IMR-90 (cell line): Measurements from ENCODE around the gene GFRA4. TPM values are rescaled to one million over a fixed set of nuclear protein-coding genes. Genes with fewer than 3 reads are reported as not detected.

Experiments used
- ATAC-seq: fragments of 200-7000 bp; cut with Tn5 transposase; 2 replicates; pipeline ENCODE4 v1.9.1; 2020; ENCODE audit warnings: low read depth, mild to moderate bottlenecking, moderate library complexity
- BruUV-seq: library from RNA; stranded (reverse); fragments of 400-500 nt; replicated peaks from 2 replicates; lab custom pipeline; 2021; lab: Mats Ljungman, UMichigan
- CTCF ChIA-PET: fragments of 300-600 bp; formaldehyde crosslinking; extraction: SDS; loops from one replicate; lab custom pipeline; 2021; ENCODE audit warnings: antibody characterized with exemption; lab: Yijun Ruan, JAX
- POLR2A ChIA-PET: fragments of 300-600 bp; sonication (Branson Sonifier 250); formaldehyde crosslinking; loops from one replicate; lab custom pipeline; 2022; ENCODE audit warnings: antibody characterized with exemption; ENCODE audit not compliant: unreplicated experiment; lab: Charles Lee
- DNase-seq: peaks from one replicate; pipeline ENCODE4 v3.0.0; 2013
- H2AFZ ChIP-seq: replicated peaks from 2 replicates; pipeline ENCODE3; 2013; ENCODE audit warnings: low read length, mild to moderate bottlenecking; ENCODE audit not compliant: poor library complexity
- H2AK5ac ChIP-seq: 2 replicates; pipeline ENCODE4 v1.6.1; 2013; ENCODE audit warnings: low read depth, low read length, inconsistent platforms
- H2AK9ac ChIP-seq: replicated peaks from 2 replicates; pipeline ENCODE3; 2013; ENCODE audit warnings: mild to moderate bottlenecking, low read depth, low read length, moderate library complexity; ENCODE audit not compliant: poor library complexity
- H2BK120ac ChIP-seq: 2 replicates; pipeline ENCODE4 v1.6.1; 2013; ENCODE audit warnings: low read depth, low read length, inconsistent platforms
- H2BK15ac ChIP-seq: 3 replicates; pipeline ENCODE4 v1.6.1; 2013; ENCODE audit warnings: low read depth, low read length, inconsistent platforms
- H2BK20ac ChIP-seq: 2 replicates; pipeline ENCODE4 v1.6.1; 2013; ENCODE audit warnings: low read depth, mild to moderate bottlenecking, inconsistent platforms, low read length, moderate library complexity
- H2BK5ac ChIP-seq: 2 replicates; pipeline ENCODE4 v1.6.1; 2013; ENCODE audit warnings: mild to moderate bottlenecking, low read depth, low read length, inconsistent platforms; ENCODE audit not compliant: poor library complexity, severe bottlenecking
- H3K14ac ChIP-seq: replicated peaks from 2 replicates; pipeline ENCODE4 v1.6.1; 2013; ENCODE audit warnings: low read depth, low read length, inconsistent platforms
- H3K18ac ChIP-seq: 2 replicates; pipeline ENCODE4 v1.6.1; 2013; ENCODE audit warnings: low read depth, low read length, control low read depth
- H3K23ac ChIP-seq: 2 replicates; pipeline ENCODE4 v1.6.1; 2013; ENCODE audit warnings: low read depth, low read length, inconsistent platforms
- H3K27ac ChIP-seq: 2 replicates; pipeline ENCODE4 v1.5.1; 2013; ENCODE audit warnings: mild to moderate bottlenecking, control low read depth, low read length; ENCODE audit not compliant: insufficient read depth
- H3K27me3 ChIP-seq: 2 replicates; pipeline ENCODE4 v1.6.1; 2013; ENCODE audit warnings: low read length; ENCODE audit not compliant: control insufficient read depth, insufficient read depth
- H3K36me3 ChIP-seq: 2 replicates; pipeline ENCODE4 v1.6.1; 2013; ENCODE audit warnings: low read length, mixed read lengths; ENCODE audit not compliant: control insufficient read depth, insufficient read depth
- H3K4ac ChIP-seq: 2 replicates; pipeline ENCODE4 v1.6.1; 2013; ENCODE audit warnings: low read depth, low read length, inconsistent platforms
- H3K4me1 ChIP-seq: 2 replicates; pipeline ENCODE4 v1.6.1; 2013; ENCODE audit warnings: low read length, mixed read lengths; ENCODE audit not compliant: control insufficient read depth, insufficient read depth
- H3K4me2 ChIP-seq: 2 replicates; pipeline ENCODE4 v1.6.1; 2013; ENCODE audit warnings: low read depth, mild to moderate bottlenecking, control low read depth, low read length, moderate library complexity
- H3K4me3 ChIP-seq: 2 replicates; pipeline ENCODE4 v1.5.1; 2013; ENCODE audit warnings: low read depth, mild to moderate bottlenecking, control low read depth, low read length, moderate library complexity; ENCODE audit not compliant: insufficient read depth
- H3K56ac ChIP-seq: 2 replicates; pipeline ENCODE4 v1.6.1; 2013; ENCODE audit warnings: low read length, inconsistent platforms; ENCODE audit not compliant: insufficient read depth; ENCODE audit errors: extremely low read depth
- H3K79me1 ChIP-seq, 2 experiments: 2 replicates each; pipeline ENCODE4 v1.6.1; 2013; ENCODE audit warnings: low read length in 2 of 2, inconsistent platforms in 1 of 2, low read depth in 1 of 2
- H3K9ac ChIP-seq: 2 replicates; pipeline ENCODE4 v1.6.1; 2013; ENCODE audit warnings: low read depth, low read length, control low read depth
- H3K9me1 ChIP-seq: 2 replicates; pipeline ENCODE4 v1.6.1; 2013; ENCODE audit warnings: low read length, inconsistent platforms; ENCODE audit not compliant: insufficient read depth
- H3K9me3 ChIP-seq: 2 replicates; pipeline ENCODE4 v1.6.1; 2013; ENCODE audit warnings: low read length; ENCODE audit not compliant: control insufficient read depth, insufficient read depth
- H4K20me1 ChIP-seq: 2 replicates; pipeline ENCODE4 v1.6.1; 2013; ENCODE audit warnings: low read length, inconsistent platforms; ENCODE audit not compliant: insufficient read depth
- H4K5ac ChIP-seq: 2 replicates; pipeline ENCODE4 v1.6.1; 2013; ENCODE audit warnings: mild to moderate bottlenecking, low read depth, low read length, control low read depth
- H4K8ac ChIP-seq, 2 experiments: 2 replicates each; pipeline ENCODE4 v1.6.1; 2013; ENCODE audit warnings: low read depth in 2 of 2, low read length in 2 of 2, control low read depth in 1 of 2, inconsistent platforms in 1 of 2
- H4K91ac ChIP-seq: 2 replicates; pipeline ENCODE4 v1.6.1; 2013; ENCODE audit warnings: low read depth, low read length, inconsistent platforms; ENCODE audit not compliant: insufficient read depth
- BHLHE40 ChIP-seq: fragments of 150-350 bp; IDR thresholded peaks from 2 replicates; pipeline ENCODE4 v1.6.1; 2016; ENCODE audit warnings: mild to moderate bottlenecking, low read depth, low read length
- CEBPB ChIP-seq: IDR thresholded peaks from 2 replicates; pipeline ENCODE4 v1.6.1; 2012; ENCODE audit warnings: low read depth, low read length, improper control_type of control experiment
- CHD1 ChIP-seq: IDR thresholded peaks from 2 replicates; pipeline ENCODE4 v1.6.1; 2012; ENCODE audit warnings: low read depth, low read length, improper control_type of control experiment
- NFE2L2 ChIP-seq: fragments of 150-350 bp; IDR thresholded peaks from 2 replicates; pipeline ENCODE4 v1.6.1; 2016; ENCODE audit warnings: low read depth, mild to moderate bottlenecking, low read length
- RAD21 ChIP-seq: IDR thresholded peaks from 2 replicates; pipeline ENCODE4 v1.6.1; 2012; ENCODE audit warnings: low read length, improper control_type of control experiment
- SMC3 ChIP-seq: fragments of 150-350 bp; IDR thresholded peaks from 2 replicates; pipeline ENCODE4 v1.6.1; 2016; ENCODE audit warnings: low read depth, mild to moderate bottlenecking, antibody characterized with exemption, low read length, moderate library complexity
- WGBS, 2 experiments: methylation state at CpG; one replicate each; pipeline versions ENCODE4 v1.1.5 to v1.1.7; 2013; ENCODE audit warnings: missing lambda C conversion rate in 2 of 2; ENCODE audit not compliant: insufficient read length in 1 of 2; ENCODE audit errors: extremely low coverage in 2 of 2; 5-methylcytosine and 5-hydroxymethylcytosine counted together
- dilution Hi-C: fragments of 300-500 bp; cut with HindIII; formaldehyde crosslinking; loops from one replicate; pipeline ENCODE4 v1.14.3; 2018; ENCODE audit warnings: low sequenced_read_pairs; ENCODE audit not compliant: unreplicated experiment
- in situ Hi-C: fragments of 300-500 bp; cut with MboI; formaldehyde crosslinking; loops from 3 replicates; pipeline ENCODE4 v1.14.3; 2019; ENCODE audit warnings: low sequenced_read_pairs, inconsistent platforms, mixed read lengths
- intact Hi-C: fragments of 100-400 bp; cut with micrococcal nuclease; formaldehyde crosslinking; loops from 2 replicates; pipeline ENCODE4 v1.10.0; 2022
- polyA plus RNA-seq, 3 experiments: library from polyadenylated mRNA; depleted of rRNA; stranded (reverse); fragments of >200 nt; gene quantifications; 2 replicates each; pipeline ENCODE4 v1.2.3, GENCODE V29; 2012; ENCODE audit warnings: low replicate concordance in 1 of 3
- total RNA-seq: library from RNA; depleted of rRNA; stranded (reverse); fragments of >200 nt; gene quantifications from 2 replicates; pipeline ENCODE4 v1.2.3, GENCODE V29; 2012
- TF ChIP-seq, protein P1 (sequence below): fragments of 150-350 bp; IDR thresholded peaks from 2 replicates; pipeline ENCODE4 v1.6.1; 2016; ENCODE audit warnings: low read depth, mild to moderate bottlenecking, low read length, moderate library complexity, borderline replicate concordance
- TF ChIP-seq, protein P2 (sequence below): conservative IDR thresholded peaks from 2 replicates; pipeline ENCODE4 v1.5.1; 2012; ENCODE audit warnings: mild to moderate bottlenecking, low read depth, low read length, improper control_type of control experiment

The GFRA4 gene
- total and polyA plus RNA-seq, 2 of the 4 experiments (the other 2 are of a cell fraction) = not detected

DNA sequence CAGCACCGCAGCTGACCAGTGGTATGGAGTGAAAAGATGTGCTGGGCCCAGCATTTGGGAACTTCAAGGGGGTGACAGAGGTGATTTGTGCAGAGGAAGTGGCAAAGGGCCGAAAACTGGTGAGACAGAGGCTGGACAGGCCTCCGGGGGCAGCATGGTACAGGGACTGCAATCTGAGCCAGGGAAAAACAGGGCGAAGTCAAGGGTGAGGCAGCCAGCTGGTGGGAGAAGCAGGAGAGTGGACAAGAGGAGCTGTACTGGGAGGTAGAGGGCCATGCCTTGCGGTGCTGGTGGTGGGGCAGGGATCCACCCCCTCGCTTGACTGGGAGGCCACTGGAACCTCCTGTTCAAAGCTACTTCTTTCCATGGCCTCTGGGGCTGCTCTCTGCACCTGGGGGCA is 7.3 kb upstream of the GFRA4 start:
- Histone ChIP-seq H3K9me3 (no peaks in the 10 kb centered on the region), H3K14ac (no peak overlapping the region), H2BK15ac (no peak overlapping the region), H3K36me3 (no peaks in the 10 kb centered on the region), H3K4me1 (0 out of 2 replicates have a peak, but pooled peaks cover 3% of the 10 kb centered on the region), H3K9me1 (no peaks in the 10 kb centered on the region), H3K23ac (no peak overlapping the region), H2BK120ac (no peak overlapping the region), H3K79me1 (no peaks in the 10 kb centered on the region), H4K91ac (no peak overlapping the region), H3K18ac (no peak overlapping the region), H2AK5ac (no peak overlapping the region), H3K27ac (no peak overlapping the region), H2AFZ (peak overlapping the region; percentile 51), H4K5ac (no peak overlapping the region), H4K8ac (no peak overlapping the region), H2BK20ac (no peak overlapping the region), H3K4ac (no peak overlapping the region), H2AK9ac (no peak overlapping the region), H4K20me1 (no peaks in the 10 kb centered on the region), H3K56ac (no peak overlapping the region), H2BK5ac (no peak overlapping the region), H3K9ac (no peak overlapping the region), H3K27me3 (peaks cover 50% of the 10 kb centered on the region), H3K4me3 (no peak overlapping the region), H3K4me2 (no peak overlapping the region)
- ChIA-PET POLR2A (no interaction called here), CTCF (interaction anchor here (0.8 kb wide), 1 partner anchor 98 kb away, joined by 3 read pairs; no protein-coding TSS in a partner anchor)
- 0% methylated on average over 3 of the region's 6 CpGs; no CpG with 5 or more reads in 1 of the 2 experiments for WGBS, 2 experiments
- intact Hi-C loops = loop anchor here (10.0 kb wide), 1 partner anchor 414 kb away; no protein-coding TSS in a partner anchor
- in situ Hi-C loops = no loop called here
- dilution Hi-C loops = no loop called here
- DNase-seq (peak; percentile 19), ATAC-seq (peak; percentile 56)
- TF ChIP-seq CEBPB = no peak
- TF ChIP-seq CHD1 = no peak
- no peak for TF ChIP-seq NFE2L2
- TF ChIP-seq, protein P1, sequence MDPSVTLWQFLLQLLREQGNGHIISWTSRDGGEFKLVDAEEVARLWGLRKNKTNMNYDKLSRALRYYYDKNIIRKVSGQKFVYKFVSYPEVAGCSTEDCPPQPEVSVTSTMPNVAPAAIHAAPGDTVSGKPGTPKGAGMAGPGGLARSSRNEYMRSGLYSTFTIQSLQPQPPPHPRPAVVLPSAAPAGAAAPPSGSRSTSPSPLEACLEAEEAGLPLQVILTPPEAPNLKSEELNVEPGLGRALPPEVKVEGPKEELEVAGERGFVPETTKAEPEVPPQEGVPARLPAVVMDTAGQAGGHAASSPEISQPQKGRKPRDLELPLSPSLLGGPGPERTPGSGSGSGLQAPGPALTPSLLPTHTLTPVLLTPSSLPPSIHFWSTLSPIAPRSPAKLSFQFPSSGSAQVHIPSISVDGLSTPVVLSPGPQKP = no peak
- TF ChIP-seq, protein P2, sequence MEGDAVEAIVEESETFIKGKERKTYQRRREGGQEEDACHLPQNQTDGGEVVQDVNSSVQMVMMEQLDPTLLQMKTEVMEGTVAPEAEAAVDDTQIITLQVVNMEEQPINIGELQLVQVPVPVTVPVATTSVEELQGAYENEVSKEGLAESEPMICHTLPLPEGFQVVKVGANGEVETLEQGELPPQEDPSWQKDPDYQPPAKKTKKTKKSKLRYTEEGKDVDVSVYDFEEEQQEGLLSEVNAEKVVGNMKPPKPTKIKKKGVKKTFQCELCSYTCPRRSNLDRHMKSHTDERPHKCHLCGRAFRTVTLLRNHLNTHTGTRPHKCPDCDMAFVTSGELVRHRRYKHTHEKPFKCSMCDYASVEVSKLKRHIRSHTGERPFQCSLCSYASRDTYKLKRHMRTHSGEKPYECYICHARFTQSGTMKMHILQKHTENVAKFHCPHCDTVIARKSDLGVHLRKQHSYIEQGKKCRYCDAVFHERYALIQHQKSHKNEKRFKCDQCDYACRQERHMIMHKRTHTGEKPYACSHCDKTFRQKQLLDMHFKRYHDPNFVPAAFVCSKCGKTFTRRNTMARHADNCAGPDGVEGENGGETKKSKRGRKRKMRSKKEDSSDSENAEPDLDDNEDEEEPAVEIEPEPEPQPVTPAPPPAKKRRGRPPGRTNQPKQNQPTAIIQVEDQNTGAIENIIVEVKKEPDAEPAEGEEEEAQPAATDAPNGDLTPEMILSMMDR = peak; percentile 23; the same call in 1 of the 2 replicates
- no peak for TF ChIP-seq BHLHE40
- no peak for TF ChIP-seq SMC3
- TF ChIP-seq RAD21 = peak; percentile 15; the same call in 1 of the 2 replicates
- BruUV-seq = no TSS peak
